Activated naive CD4-positive, alpha-beta T cell treated with anti-CD3 and anti-CD28 coated beads, Interleukin-2, amount 50 U/mL, for 24 hours (primary cell): ENCODE measurements around the gene CA12.

Source experiments
- H3K27ac Mint-ChIP-seq: one replicate; pipeline ENCODE4 v1.8.0; 2021; ENCODE audit warnings: mild to moderate bottlenecking, mixed read lengths
- H3K27me3 Mint-ChIP-seq: one replicate; pipeline ENCODE4 v1.8.0; 2021; ENCODE audit warnings: mixed read lengths
- H3K36me3 Mint-ChIP-seq: one replicate; pipeline ENCODE4 v1.8.0; 2021; ENCODE audit warnings: mixed read lengths
- H3K4me1 Mint-ChIP-seq: one replicate; pipeline ENCODE4 v1.8.0; 2021; ENCODE audit warnings: mixed read lengths
- H3K4me3 Mint-ChIP-seq: one replicate; pipeline ENCODE4 v1.8.0; 2021; ENCODE audit warnings: mild to moderate bottlenecking, mixed read lengths
- H3K9me3 Mint-ChIP-seq: one replicate; pipeline ENCODE4 v1.8.0; 2021; ENCODE audit warnings: mixed read lengths

Gene CA12

DNA sequence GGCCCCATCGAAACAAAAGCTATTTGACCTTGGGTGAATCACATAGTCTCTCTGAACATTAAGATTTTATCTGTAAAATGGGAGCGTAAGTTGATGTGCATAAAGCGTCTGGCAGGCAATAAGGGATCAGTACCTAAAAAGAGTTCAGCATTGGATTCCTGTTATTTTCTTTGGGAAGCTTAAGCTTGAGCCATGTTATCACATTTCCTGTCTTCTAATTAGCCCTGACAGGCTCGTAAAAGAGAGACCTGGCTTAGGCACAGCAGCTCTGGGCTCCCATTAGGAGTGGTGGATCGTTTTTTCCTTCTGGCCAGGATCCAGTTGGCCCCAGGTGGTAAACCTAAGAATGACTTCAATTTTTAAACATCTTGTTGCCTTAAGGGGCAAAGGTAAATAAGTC, 26.0 kb upstream of the CA12 start:
- no peaks in the 10 kb centered on the region for H3K9me3 Mint-ChIP-seq
- no peaks in the 10 kb centered on the region for H3K36me3 Mint-ChIP-seq
- no peak overlapping the region for H3K4me3 Mint-ChIP-seq
- H3K27me3 Mint-ChIP-seq = no peaks in the 10 kb centered on the region
- H3K27ac Mint-ChIP-seq = no peak overlapping the region
- no peaks in the 10 kb centered on the region for H3K4me1 Mint-ChIP-seq

DNA sequence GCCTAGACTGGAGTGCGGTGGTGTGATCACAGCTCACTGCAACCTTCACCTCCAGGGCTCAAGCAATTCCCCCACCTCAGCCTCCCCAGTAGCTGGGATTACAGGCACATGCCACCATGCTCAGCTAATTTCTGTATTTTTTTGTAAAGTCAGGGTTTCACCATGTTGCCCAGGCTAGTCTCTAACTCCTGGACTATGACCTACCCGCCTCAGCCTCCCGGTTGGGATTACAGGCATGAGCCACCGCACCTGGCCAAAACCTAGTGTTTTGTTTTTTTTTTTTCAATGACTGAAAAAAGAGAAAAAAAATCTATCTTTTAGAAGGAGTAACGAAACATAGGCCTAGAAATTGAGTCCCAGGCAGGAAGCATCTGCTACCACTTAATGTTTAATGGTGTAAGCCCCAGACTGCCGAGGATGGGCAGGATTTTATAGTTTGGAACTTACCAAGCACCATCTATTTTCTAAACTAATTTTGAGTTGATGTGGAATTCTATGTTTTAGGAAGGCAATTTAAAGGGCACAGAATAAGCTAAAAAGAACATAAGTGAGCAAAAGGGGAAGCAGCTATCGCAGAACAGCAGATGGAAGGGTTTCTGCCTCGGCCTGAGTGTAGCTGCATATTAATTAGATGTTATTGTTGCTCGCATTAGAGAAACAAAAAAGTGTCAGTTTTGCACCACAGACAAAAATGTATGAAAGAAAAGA, 24.2 kb upstream of the CA12 start:
- peaks cover 7% of the 10 kb centered on the region for H3K4me1 Mint-ChIP-seq
- no peaks in the 10 kb centered on the region for H3K36me3 Mint-ChIP-seq
- H3K27ac Mint-ChIP-seq = no peak overlapping the region
- no peak overlapping the region for H3K4me3 Mint-ChIP-seq
- no peaks in the 10 kb centered on the region for H3K27me3 Mint-ChIP-seq
- no peaks in the 10 kb centered on the region for H3K9me3 Mint-ChIP-seq

DNA sequence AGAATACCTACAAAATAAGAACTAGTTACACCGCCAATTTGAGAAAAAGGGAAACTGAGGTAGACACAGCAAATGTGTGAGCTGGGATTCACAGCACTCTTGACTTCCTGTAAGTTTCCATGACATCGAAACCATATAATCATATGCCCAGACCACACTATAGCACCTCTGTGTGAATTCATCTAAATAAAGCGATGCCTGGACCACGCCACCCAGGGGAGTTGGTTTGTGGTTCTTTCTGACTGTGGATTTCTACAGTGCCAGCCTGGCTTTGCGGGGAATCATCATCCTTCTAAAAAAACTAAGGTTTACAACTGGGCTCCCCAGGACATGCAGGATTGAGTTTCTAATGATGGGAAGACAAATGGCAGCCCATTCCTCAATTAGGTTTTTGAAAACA, 23.5 kb upstream of the CA12 start:
- no peaks in the 10 kb centered on the region for H3K27me3 Mint-ChIP-seq
- H3K4me1 Mint-ChIP-seq = peaks cover 8% of the 10 kb centered on the region
- no peaks in the 10 kb centered on the region for H3K9me3 Mint-ChIP-seq
- H3K4me3 Mint-ChIP-seq = no peak overlapping the region
- no peak overlapping the region for H3K27ac Mint-ChIP-seq
- H3K36me3 Mint-ChIP-seq = no peaks in the 10 kb centered on the region

DNA sequence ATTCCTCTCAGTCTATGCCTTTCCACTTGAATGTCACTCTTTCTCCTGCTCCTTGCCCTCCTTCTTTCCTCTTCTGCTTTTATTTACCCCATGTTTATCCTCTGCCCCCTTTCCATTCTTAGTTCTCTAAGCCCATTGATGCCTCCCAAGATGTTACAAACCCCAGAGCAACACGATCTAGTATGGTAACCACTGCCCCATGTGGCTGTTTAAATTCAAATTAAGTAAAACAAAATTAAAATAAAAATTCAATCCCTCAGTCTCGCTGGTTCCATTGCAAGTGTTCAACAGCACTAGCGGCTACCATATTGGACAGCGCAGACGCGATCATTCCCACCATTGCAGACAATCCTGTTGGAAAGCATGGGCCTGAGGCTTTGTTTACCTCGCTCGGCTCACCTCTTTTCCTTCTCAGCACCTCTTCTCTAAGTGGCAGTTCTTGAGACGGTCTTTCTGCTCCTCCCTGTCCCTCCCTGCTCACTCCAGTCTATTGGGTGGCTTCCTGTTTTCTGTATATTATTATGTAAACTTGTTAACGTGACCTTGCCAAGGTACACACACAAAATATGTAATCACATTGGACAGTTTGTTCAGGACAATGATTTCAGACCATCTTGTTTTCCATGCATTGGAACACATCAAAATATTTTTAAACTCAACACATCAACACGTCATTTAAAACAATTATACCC, 21.8 kb upstream of the CA12 start:
- no peaks in the 10 kb centered on the region for H3K36me3 Mint-ChIP-seq
- H3K27ac Mint-ChIP-seq = no peak overlapping the region
- H3K4me1 Mint-ChIP-seq = peaks cover 8% of the 10 kb centered on the region
- peaks cover 2% of the 10 kb centered on the region for H3K27me3 Mint-ChIP-seq
- H3K9me3 Mint-ChIP-seq = no peaks in the 10 kb centered on the region
- H3K4me3 Mint-ChIP-seq = no peak overlapping the region

DNA sequence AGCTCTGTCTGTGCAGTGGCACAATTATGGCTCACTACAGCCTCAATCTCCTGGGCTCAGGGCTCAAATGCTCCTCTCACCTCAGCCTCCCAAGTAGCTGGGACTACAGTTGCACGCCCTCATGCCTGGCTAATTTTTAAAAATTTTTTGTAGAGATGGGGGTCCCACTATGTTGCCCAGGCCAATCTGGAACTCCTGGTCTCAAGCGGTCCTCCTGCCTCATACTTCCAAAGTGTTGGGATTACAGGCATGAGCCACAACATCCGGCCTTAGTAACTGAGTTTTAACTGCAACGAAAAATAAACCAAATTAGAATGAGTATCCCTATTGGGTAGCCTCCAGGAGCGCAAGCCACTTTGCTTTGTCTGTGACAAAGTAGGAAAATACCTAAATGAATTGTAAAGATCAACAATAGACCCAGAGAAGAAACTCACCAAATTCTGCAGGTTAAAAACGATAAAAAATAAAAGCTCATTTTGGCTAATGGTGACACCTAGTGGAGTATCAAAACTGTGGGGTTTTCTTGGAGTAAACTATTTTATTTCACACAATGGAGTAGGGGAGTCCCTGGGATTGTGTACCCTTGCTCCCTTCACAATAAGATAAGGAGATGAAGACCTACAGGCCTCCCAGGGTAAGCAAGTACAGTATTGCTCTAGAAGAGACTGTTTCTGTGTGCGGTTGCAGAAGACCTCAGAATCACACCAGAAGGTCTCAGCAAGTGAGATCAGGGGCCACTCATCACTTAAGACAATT, 21.0 kb upstream of the CA12 start:
- Mint-ChIP-seq H3K9me3 (no peaks in the 10 kb centered on the region), H3K36me3 (no peaks in the 10 kb centered on the region), H3K27ac (no peak overlapping the region), H3K27me3 (peaks cover 2% of the 10 kb centered on the region), H3K4me3 (no peak overlapping the region), H3K4me1 (peaks cover 8% of the 10 kb centered on the region)

DNA sequence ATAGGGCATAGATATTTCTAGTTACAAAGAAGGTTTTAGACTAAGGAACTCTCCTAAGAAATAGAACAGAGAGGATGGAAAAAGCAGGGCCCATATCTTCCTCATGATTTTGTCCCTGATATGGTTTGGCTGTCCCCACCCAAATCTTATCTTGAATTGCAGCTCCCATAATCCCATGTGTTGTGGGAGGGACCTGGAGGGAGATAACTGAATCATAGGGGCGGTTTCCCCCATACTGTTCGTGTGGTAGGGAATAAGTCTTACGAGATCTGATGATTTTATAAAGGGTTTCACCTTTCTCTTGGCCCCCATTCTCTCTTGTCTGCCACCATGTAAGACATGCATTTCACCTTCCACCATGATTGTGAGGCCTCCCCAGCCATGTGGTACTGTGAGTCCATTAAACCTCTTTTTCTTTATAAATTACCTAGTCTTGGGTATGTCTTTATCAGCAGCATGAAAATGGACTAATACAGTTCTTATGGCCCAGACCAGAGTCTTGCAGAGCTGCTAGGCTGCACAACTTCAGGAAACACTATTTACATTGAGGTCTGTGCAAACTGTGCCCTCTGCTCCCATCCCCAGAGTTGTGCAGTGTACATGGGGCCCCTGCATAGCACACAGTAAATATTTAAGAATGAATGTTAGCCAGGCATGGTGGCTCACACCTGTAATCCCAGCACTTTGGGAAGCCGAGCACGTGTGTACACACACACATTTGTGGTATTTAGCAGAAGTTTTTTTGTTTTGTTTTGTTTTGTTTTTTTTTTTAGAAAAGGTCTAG, 20.3 kb upstream of the CA12 start:
- H3K9me3 Mint-ChIP-seq = no peaks in the 10 kb centered on the region
- H3K4me3 Mint-ChIP-seq = no peak overlapping the region
- H3K27ac Mint-ChIP-seq = no peak overlapping the region
- peaks cover 8% of the 10 kb centered on the region for H3K4me1 Mint-ChIP-seq
- no peaks in the 10 kb centered on the region for H3K36me3 Mint-ChIP-seq
- peaks cover 2% of the 10 kb centered on the region for H3K27me3 Mint-ChIP-seq

DNA sequence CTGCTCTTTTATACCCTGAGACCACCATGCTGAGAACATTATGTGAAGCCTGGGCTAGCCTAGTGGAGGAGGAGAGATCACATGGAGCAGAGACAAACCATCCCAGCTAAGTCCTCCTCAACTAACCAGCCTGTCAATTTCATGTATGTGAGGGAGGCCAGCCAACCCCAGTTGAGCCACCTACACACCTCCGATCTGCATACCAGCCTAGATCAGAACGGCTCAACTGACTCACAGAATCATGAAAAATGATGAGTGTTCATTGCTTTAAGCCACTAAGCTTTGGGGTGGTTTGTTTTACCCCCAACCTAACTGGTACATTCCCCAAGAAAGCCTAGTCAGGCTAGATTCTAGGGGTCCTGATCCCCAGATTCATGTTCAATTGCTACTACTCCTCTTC, 19.4 kb upstream of the CA12 start:
- Mint-ChIP-seq H3K36me3 (no peaks in the 10 kb centered on the region), H3K27me3 (peaks cover 2% of the 10 kb centered on the region), H3K9me3 (no peaks in the 10 kb centered on the region), H3K4me1 (peaks cover 8% of the 10 kb centered on the region), H3K27ac (no peak overlapping the region), H3K4me3 (no peak overlapping the region)

DNA sequence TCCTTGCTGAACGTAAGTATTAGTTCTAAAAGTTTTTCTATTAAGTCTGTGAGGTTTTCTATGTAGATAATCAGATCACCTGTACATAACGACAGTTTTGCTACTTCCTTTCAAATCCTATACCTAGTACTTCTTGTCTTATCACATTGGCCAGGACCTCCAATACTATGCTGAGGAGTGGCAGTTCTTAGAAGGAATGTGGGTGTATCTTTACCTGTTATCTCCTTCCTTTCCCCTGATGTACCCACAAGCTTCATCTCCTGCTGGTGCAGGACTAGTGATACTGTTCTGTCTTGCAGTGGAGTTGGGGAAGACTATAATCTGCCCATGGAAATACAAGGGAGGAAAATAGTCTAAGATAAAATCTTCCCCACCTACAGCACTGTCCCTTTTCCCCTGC, 16.8 kb upstream of the CA12 start:
- Mint-ChIP-seq H3K9me3 (no peaks in the 10 kb centered on the region), H3K4me1 (peaks cover 8% of the 10 kb centered on the region), H3K36me3 (no peaks in the 10 kb centered on the region), H3K27me3 (peaks cover 2% of the 10 kb centered on the region), H3K4me3 (no peak overlapping the region), H3K27ac (no peak overlapping the region)

DNA sequence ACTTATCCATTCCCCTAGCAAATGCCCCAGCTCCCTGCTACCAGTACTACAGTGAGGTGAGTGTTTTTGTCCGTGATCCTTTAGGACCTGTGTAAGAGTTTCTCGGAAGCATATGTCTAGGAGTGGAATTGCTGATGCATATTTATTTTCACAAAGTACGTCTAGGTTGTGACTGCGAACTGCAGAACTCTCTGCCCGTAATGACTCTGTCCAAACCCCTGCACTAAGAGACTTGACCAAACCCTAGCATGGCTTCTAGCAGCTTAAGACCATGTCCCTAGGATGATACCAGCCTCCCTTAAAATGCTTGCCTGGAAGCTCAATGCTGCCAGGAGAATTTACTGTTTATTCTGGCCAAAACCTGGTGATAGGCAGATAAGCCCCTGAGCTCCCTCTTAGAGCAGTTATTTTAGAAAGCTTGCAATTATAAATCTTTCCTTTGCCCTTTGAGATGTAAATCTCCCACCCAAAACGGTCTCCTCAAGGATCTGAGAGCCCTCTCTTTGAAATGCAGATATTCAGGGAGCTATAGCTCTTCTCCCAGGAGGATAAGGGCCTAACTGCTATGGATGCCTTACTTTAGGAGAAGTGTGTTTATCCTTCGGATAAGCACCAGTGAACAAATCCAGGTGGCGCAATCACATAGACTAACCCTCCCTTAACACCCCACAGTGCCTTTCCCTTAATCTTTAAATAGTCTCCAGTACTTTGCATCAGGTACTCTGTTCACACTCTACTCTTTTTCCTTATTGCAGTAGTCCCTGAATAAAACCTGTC, 14.7 kb upstream of the CA12 start:
- no peaks in the 10 kb centered on the region for H3K36me3 Mint-ChIP-seq
- no peaks in the 10 kb centered on the region for H3K9me3 Mint-ChIP-seq
- H3K27ac Mint-ChIP-seq = no peak overlapping the region
- peaks cover 16% of the 10 kb centered on the region for H3K4me1 Mint-ChIP-seq
- H3K4me3 Mint-ChIP-seq = no peak overlapping the region
- peaks cover 2% of the 10 kb centered on the region for H3K27me3 Mint-ChIP-seq

DNA sequence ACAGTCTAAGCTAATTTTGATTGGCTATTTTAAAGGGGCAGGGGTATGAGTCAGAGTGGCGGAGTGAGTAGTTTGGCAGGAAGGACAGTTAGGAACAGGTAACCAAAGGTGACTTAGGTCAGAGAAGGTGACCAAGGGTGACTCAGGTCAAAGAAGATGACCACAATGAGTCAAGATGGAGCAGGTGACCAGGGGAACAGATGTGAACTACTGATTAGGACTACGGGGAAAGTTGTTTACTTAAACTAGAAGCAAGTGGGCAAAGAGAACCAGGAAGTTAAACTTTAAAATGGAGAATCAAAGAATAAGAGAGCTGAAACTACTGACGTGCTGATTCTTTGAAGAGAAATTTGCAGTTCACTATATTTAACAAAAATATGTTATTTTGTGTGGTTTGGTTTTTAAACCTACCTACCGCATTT, 14.1 kb upstream of the CA12 start:
- Mint-ChIP-seq H3K4me3 (no peak overlapping the region), H3K9me3 (no peaks in the 10 kb centered on the region), H3K4me1 (peaks cover 10% of the 10 kb centered on the region), H3K27me3 (peaks cover 2% of the 10 kb centered on the region), H3K36me3 (no peaks in the 10 kb centered on the region), H3K27ac (no peak overlapping the region)

DNA sequence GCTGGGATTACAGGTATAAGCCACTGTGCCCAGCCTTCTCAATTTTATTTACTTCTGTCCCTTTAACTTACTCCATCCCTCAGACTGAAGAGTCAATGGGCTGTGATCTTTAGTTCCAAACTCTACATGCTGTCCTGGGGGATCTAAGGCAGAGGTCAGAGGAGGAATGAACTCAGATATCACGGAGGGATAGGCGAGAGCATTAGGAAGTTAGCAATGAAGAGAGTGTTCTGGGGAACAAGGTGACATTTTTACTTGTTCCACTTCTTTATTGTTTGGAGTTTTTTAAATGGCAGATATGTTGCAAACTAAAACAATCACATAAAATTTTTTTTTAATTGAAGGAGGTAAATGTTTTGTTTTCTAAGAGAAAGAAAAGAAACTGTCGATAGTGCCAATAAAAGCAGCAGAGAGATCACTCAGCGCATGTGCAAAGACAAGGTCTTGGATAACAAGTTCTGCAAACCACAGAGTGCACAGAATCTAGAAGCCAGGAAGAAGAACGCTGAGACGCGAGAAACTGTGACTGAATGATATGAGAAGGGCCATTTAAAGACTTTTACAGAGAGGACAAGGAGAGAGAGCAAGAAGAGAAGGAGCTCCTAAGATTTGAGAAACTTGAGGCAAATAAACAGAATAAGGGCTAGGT, 10.8 kb upstream of the CA12 start:
- H3K4me3 Mint-ChIP-seq = peak overlapping the region; percentile 60
- H3K27me3 Mint-ChIP-seq = no peaks in the 10 kb centered on the region
- H3K4me1 Mint-ChIP-seq = peaks cover 9% of the 10 kb centered on the region
- H3K36me3 Mint-ChIP-seq = no peaks in the 10 kb centered on the region
- H3K27ac Mint-ChIP-seq = no peak overlapping the region
- no peaks in the 10 kb centered on the region for H3K9me3 Mint-ChIP-seq

DNA sequence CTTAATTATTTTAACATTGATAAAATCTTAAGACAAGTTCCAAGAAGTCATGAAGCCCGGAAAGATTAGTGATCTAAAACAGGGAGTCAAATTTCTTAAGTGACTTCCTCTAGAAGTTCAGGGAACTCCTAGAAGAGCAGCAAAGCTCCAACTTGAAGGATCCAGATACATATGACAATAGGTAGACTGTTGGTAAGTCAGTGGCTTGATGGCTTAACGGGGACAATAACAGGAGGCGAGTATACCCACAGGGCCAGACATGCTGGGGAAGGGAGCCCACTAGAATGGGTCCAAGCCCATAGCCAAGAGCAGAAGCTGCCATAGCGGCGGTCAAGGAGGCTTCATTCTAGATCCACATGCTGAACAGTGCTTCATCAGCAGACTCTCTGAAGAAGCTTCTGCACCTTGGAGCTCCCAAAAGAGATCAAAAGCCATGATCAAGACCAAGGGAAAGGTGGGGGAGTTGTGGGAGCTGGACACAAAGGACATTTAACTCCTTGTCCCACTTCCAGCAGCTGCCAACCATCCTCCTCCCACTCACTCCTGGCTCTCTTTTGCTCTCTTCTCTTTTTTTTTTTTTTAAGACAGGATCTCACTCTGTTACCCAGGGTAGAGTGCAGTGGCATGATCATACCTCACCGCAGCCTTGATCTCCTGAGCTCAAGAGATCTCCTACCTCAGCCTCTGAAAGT, 10.2 kb upstream of the CA12 start:
- Mint-ChIP-seq H3K27me3 (no peaks in the 10 kb centered on the region), H3K4me1 (peaks cover 9% of the 10 kb centered on the region), H3K9me3 (no peaks in the 10 kb centered on the region), H3K4me3 (peak overlapping the region; percentile 60), H3K36me3 (no peaks in the 10 kb centered on the region), H3K27ac (no peak overlapping the region)

DNA sequence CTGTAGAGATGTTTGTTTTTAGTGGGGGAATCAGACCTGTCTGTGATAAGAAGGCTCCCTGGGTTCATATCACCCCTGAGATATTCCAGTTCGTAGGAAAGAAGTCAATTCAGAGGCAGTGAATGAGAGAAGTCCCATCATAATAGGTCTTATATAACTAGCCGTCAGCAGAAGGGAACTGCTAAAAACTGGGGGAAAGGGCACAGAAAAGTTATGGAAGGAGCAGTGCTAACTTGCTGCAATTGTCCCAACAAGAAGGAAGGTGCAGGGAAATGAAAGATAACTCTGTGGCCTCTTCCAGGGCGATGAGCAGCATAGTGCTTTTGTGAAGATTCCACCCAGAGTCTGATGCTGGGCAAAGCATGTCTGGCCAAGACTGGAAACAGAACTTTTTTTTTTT, 9.0 kb upstream of the CA12 start:
- no peak overlapping the region for H3K27ac Mint-ChIP-seq
- peaks cover 9% of the 10 kb centered on the region for H3K4me1 Mint-ChIP-seq
- no peak overlapping the region for H3K4me3 Mint-ChIP-seq
- no peaks in the 10 kb centered on the region for H3K9me3 Mint-ChIP-seq
- H3K36me3 Mint-ChIP-seq = no peaks in the 10 kb centered on the region
- H3K27me3 Mint-ChIP-seq = no peaks in the 10 kb centered on the region
